ENCODE measurements around the gene OPRM1. TPM values are rescaled to one million over a fixed set of nuclear protein-coding genes. Genes with fewer than 3 reads are reported as not detected.

The OPRM1 gene
- total RNA-seq, 1 experiment from 2014 or later, result not detected

DNA sequence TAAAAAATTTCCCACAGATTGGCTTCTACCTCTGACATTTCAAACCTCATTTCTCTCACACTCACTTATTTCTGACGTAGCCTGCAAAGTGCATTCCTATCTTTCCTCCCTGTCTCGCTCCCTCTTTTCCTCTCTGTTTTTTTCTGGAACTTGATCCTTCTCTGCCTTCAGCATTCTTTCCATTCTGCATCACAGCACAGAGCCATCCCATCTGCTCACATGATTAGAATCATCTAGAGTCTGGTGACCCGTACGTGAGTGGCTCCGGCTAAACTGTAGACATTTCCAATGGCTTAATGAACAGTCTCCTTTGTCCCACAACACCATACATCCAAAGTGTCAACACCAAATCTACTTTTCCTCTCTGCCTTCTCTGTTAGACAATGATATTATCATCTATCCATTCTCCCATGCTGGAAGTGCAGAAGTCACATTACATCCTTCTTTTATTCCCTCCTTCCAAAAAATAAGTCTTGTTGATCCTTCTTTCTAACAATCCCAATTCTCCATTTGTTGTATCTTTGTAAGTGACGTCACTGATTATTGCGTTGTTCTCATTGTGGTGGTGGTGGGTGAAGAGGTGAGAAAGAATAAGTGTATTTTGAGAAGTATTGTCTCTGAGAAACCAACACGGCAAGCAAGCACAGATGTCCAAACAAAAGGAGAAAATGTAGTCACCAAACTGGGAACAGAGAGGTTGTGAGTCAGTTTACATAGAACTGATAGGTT lies 41.6 kb downstream of the OPRM1 start:
- no peak for DNase-seq (ENCODE audit: low read depth)

DNA sequence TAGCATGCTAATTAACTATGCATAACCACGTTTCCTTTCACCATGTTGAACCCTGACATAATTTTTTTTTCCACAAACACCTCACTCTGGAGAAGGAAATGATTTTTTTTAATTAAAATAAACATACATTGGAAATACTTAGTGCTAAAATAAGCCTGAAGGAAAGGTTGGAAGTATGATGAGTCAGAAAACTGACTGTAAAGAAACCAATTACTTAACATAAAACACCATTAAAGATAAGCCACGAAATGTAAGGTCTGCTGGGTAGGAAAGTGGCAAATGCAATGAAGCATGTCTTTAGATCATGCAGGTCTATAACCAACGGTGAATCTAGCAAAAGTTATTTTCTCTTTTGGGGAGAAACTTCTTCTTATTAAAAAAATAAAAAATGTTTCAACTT lies 47.5 kb downstream of the OPRM1 start:
- no peak for DNase-seq (ENCODE audit: low read depth)

DNA sequence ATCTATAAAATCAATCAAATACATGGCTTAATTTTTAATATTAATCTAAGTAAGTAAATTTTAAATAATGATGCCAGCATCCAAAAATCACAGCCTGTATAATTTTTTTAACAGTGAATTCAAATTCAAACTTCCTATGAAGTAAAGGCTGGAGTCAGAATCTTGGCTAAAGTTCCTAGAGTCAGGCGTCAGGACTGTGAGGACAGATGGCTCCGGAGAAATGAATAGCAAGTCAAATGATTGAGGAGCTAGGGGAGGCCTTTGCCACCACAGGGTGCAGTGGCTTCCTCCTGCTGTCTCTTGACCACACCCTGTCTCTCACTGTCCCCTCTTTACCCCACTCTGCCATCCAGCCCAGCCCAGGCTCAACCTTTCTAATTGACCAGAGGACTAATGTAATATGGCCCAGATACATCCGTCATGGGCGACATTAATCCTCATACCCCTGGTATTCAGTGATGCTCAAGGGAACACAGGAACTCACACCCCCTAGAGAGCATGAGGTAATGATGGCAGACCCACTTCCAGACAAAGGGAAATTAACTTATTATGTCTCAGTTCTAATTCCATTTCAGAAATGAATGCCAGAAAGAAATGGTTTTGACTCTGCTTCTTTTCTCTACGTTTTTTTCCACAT lies 53.4 kb downstream of the OPRM1 start:
- no peak for DNase-seq (ENCODE audit: low read depth)

DNA sequence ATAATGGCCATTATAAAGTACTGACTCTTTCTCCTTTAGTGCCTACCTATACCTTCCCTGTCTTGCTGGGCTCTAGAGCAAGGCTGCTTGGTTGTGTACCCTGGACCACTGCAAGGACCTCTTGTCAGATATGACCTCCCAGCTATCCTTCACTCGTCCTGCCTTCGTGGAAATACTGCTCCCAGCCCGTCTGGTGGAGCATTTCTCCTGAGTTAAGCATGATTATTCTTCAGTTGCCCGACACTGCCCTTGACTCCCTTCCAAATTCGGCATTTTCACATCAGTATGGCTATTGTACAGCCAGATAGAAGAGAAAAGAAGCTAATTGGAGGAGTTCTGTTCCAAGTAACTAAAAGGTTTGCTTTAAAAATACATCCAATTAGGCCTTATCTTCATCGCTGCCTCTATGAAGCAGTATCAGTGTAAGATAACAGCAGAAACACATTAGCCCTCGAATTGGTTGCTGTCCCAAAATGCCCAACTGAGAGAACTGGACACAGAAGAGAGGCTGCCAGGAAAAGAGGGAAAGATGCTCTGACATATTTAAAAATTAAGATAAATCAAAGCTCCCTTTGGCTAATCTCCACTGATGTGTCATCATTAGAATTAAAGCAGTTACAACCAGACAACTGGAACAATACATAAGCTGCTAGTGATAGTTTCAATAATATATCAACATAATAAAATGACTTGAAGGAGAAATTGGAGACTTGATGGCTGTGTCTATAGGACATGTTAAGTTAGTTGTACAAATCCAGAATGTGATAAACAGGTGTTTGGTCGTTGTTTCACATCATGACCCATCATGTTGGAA lies 54.4 kb downstream of the OPRM1 start:
- DNase-seq (ENCODE audit: low read depth), result no peak

DNA sequence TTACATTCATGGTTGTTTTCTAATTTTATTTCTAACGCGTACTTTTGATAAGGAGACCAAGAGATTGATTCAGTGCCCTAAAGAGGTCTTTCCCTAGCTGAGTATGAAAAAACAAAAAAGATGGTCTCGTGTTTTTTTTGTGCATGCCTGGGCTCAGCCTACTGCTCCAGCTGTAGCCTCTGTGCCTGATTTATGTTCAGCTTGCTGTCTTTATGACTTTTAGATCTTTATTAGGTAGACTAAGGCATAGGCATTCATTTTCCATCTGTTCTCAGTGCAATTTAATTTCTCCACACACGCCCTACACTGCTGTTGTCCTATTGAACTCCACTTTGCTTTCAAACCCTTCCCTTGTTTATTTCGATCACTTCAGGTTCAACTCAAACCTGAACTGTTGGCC lies 56.5 kb downstream of the OPRM1 start:
- DNase-seq (ENCODE audit: low read depth), result no peak

DNA sequence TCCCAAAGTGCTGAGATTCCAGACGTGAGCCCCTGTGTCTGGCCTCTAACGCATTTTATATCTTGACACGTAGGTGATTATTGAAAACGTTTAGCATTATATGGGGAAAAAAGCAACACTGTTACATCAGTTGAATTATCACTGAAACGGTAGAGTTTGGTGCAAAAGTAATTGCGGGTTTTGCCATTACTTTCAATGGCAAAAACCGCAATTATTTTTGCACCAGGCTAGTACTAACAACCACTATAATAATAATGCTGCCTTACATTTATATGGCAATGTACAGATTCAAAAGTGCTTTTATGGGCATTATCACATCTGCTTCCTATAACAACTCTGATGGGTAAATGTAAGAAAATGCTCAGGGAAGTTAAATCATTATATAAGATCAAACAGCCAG lies 57.3 kb downstream of the OPRM1 start:
- no peak for DNase-seq (ENCODE audit: low read depth)

DNA sequence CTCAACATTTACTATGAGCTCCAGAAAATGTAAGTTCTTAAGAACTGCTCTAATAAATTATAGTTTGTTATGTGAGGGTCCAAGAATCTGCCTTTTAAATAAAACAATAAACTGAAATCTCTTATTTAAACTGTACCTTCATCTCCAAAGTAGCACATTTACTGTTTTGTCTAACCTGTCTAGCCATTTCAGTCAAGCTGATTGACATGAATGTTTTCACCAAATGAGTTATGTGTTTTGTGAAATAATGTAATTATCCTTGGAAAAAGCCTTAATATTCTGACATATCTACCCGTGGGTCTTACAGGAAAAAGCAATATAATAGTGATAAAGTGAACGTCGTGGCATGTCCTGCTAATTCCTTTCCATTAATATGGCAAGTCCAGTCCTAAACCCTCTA lies 57.8 kb downstream of the OPRM1 start:
- no peak for DNase-seq (ENCODE audit: low read depth)

DNA sequence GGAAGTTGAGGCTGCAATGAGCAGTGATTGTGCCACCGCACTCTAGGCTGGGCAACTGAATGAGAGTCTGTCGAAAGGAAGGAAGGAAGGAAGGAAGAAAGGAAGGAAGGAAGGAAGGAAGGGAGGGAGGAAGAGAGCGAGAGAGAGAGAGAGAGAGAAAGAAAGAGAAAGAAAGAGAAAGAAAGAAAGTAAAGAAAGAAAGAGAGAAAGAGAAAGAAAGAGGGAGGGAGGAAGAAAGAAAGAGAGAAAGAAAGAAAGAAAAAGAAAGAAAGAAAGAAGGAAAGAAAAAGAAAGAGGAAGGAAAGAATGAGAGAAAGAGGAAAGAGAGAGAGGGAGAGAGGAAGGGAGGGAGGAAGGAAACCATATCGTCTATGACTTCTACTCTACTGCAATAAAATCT lies 60.2 kb downstream of the OPRM1 start:
- no peak for DNase-seq (ENCODE audit: low read depth)

DNA sequence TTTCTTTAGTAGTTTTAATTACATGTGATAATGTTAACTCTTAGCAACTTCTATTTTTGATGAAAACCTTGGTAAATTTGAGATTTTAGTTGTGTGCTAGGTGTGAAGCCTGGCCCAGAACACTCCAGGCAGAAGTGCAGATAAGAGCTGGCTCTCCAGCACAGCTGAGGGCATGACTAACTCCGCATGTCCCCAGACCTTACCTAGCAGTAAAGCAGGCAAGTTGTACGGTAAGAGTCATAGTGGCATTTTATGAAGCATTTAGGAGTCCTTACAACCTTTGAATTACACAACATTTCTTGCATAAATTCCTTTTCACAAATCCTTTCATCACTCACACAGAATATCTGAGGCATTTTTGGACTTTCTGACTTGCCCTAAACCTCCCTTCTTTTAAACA lies 67.2 kb downstream of the OPRM1 start:
- DNase-seq (ENCODE audit: low read depth), result no peak

DNA sequence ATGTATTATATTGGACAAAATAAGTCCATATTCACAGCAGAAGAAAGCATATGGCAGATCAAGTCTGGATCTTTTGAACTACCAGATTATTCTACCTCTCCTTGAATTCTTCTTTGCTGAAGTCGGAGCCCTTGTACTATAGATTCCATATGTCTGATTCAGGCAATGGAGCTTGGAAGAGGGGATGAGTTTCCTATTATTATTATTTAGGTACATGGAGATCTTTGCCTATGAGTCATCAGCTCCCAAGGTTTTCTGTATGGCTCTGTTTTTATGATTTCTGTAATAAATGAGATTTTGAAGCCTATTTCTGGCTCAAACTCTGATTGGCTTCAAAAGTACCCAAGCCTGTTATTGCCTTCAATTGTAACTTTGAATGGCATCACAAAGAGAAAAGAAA lies 72.0 kb downstream of the OPRM1 start:
- no peak for DNase-seq (ENCODE audit: low read depth)

DNA sequence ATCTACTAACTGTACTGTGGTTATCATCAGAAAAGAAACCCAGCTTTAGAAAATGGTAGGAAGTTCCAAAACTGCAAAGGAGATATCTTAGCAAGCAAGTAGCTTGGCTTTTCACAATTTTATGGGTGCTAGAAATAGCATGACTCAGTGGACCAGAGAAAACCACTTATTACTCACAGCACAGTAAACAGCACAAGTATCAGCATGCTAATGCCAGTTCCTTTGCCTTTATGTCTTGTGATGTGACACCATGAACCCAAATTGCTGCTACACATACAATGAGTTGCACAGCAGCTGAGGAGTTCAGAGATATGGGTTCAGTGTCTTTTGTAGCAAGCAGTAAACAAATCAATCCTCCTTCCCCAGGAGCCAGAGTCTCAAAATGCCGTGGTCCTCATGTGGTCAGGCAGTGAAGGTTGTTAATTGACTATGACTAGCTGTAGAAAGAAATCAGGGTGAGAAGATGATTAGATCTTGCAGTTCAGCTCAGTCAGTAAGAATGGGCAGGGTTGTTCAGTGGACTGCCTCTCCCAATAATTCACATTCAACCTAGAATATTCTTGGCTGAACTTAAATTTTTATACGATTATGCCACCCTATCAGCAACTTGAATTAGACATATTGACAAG lies 73.3 kb downstream of the OPRM1 start:
- peak; percentile 87 for DNase-seq (ENCODE audit: low read depth)

DNA sequence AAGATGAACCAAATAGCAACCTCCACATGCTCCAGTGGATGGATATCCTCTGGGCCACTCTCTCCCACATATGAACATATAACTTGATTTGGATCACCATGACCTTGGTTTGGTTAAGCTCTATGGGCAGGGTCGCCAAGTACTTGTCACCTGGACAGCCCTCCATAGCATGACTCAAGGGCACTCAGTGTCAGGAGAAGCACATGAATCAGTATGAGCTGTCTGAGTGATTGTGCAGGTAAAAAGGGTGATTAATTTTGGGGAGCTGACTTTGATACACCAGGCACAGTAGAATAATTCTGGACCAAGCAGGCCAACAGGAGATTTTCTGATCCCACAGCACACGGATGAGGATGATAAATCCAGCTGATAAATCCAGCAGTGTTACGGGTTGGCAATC lies 74.4 kb downstream of the OPRM1 start:
- no peak for DNase-seq (ENCODE audit: low read depth)

DNA sequence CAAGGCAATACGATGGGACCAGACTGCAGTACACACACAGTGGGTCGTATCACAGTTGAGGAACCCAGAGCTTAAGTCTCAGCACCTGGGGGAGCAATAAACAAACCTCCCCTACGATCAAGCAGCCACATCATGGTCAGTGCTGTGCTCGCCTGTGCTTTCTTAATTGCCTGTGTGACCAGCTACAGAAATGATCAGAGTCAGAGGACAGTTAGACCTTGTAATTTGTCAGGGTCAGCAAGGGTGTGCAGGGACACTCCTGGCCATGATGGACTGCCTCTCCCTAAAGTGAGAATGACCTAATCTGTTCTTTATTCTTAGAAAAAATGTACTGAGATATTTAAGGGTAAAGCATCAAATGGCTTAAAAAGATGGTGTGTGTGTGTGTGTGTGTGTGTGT lies 78.4 kb downstream of the OPRM1 start:
- no peak for DNase-seq (ENCODE audit: low read depth)

DNA sequence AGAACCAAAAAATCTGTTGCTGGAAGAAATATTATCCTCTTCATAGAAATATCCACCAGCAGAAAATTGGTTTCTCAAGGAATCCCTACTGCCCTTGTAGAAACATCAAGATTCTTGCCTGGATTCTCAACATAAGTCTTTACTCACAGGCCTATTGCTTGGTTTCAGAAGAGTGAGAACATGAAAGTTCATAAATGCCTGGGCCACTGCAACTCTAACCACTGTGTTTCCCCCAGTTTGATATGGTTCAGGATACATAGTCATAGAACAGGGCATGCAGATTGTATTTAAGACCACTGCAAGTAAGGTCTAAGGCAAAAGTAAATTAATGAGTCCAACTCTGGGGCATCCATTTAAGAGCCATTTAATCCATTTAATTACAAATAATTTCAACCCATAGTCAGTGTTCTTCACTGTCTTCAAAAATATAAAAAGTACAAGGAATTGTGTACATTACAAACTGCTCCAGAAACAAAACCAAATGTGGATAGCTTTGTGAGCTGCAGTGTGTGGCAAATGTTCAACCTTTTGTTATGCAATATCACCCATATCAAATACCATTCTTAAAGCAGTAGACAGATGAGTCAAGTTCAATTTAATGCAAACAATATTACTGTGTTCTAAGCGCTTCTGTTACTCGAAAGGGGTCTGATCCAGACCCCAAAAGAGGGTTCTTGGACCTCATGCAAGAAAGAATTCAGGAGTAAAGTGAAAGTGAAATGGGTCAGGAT lies 83.3 kb downstream of the OPRM1 start:
- DNase-seq (ENCODE audit: low read depth), result no peak

DNA sequence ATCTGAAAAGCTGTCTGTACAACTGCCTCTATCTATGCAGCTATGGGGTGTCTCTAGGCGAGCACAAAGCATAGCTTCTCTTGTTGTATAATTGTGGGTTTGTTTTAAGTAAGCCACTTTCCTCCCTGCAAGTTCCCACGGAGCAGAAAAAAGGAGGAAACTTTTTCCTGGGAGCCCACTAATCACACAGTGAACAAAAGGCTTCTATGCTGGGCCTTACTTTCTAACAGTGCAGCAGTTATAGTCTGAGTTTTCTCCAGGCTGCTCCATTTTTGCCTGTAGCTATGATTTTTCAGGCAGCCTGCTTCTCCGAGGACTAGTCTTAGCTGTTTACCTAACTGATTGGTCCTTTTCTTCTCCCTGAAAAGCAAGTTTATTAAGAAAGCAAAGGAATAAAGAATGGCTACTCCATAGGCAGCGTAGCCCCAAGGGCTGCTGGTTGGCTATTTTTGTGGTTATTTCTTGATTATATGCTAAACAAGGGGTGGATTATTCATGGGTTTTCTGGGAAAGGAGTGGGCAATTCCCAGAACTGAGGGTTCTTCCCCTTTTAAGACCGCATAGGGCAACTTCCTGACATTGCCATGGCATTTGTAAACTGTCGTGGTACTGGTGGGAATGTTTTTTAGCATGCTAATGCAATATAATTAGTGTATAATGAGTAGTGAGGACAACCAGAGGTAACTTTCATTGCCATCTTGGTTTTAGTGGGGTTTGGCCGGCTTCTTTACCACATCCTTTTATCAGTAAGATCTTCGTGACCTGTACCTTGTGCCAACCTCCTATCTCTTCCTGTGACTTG lies 84.3 kb downstream of the OPRM1 start:
- peak; percentile 78 for DNase-seq (ENCODE audit: low read depth)

DNA sequence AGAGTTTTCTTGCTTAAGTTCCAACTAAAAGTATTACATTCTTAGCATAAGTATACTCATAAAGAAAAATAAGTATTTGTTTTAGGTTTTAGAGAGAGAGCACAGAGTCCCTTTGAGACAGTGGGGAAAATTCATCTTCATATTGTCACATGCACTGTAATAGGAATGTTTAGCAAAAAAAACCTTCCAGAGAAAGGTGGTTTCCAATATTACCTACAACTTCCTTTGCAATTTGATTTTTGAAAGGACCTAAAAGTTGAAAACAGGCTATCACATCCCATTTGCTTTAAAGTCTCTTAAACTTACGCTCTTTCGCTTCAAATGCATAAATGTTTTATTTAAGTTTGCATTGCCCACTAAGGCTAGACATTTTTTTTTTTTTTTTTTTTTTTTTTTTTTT lies 86.4 kb downstream of the OPRM1 start:
- DNase-seq (ENCODE audit: low read depth), result no peak

DNA sequence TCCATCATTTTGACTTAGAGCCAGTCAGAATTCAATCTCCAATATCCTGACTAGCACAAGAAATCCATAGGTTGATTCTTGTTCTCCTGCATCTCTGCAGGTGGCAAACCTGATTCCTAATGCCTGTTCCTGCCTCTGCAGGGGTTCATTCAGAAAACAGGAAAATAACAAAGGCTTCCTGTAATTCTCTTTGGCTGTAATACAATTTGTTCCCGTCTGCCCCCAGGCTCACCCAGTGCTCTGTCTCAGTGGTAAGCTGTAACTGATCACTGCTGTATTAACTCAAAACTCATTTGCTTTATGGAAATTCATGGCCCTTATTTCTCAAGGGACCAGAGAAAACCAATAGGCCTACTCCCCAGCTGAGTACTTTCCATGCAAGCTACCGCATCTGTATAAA lies 88.6 kb downstream of the OPRM1 start:
- no peak for DNase-seq (ENCODE audit: low read depth)

DNA sequence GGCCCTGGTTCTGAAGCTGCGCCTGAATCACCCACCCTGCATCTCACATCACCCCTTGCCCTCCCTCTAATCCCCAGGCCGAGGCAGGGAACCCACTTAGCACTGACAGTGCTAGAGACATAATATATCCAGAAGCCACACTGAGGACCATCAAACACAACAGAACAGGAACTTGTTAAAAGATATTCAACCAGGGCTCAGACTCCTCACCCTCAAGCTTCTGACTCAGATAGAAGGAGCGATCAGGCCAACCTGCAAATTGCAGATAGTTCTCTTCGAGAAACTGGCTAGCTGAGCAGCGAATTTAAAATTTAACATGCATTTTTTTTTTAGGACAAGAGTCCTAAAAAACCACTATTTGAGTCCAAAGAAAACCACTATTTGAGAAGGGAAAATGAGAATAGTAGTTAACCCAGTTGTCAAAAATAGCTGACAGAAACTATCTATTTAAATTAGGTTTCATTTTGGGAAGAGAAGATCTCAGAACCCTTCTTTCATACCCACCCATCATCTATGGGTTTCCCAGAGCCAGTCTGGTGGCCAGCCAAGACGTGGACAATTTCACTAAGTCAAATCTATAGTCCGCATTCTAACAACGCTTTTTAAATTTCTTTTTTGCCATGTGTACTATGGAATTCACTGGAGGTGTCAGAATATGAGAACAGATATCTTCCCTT lies 95.6 kb downstream of the OPRM1 start:
- no peak for DNase-seq (ENCODE audit: low read depth)

DNA sequence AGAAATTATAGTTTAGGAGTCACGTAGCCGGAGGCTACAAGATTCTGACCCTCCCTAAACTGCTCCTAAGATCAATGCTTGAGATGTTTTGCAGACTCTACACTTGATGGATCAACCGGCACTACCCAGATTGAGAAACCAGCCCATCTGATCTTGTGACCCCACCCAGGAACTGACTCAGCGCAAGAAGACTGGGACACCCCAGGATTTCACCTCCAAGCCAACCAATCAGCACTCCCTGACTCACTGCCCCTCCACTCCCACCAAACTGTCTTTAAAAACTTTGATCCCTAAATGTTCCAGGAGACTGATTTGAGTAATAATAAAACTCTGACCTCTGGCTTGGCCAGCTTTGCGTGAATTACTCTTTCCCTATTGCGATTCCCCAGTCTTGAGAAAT lies 99.8 kb downstream of the OPRM1 start:
- DNase-seq (ENCODE audit: low read depth), result peak; percentile 14

DNA sequence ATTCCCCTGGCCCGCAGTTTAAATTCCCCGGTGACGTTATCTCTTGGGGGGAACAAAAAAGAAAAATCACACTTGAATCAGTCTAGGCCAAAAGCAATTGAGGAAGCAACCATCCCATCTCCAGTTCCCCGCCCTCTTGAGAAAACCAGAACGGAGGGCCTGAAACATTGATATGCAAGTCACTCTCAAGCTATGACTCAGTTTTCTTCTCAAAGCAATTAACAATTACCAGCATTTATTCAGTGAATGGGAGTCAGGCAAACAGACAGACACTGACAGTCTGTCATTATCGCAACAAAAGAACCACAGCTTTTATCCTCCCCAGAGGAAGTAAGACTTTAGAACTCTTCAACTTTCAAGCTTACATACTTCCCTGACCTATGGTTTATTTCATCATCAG lies 100.9 kb downstream of the OPRM1 start:
- peak; percentile 57 for DNase-seq (ENCODE audit: low read depth)

Measured in M059J (cell line).